HG03280 (cell line): ENCODE data around the gene GALNT18.

Experiments
- ATAC-seq: cut with Tn5 transposase; IDR thresholded peaks from one replicate; pipeline ENCODE4 v1.9.1; 2021; ENCODE audit warnings: mild to moderate bottlenecking, moderate library complexity; ENCODE audit not compliant: unreplicated experiment

GALNT18 gene

GRCh38 chr11:11391796-11392463, 229.9 kb downstream of the GALNT18 start:
- ATAC-seq = no peak

DNA sequence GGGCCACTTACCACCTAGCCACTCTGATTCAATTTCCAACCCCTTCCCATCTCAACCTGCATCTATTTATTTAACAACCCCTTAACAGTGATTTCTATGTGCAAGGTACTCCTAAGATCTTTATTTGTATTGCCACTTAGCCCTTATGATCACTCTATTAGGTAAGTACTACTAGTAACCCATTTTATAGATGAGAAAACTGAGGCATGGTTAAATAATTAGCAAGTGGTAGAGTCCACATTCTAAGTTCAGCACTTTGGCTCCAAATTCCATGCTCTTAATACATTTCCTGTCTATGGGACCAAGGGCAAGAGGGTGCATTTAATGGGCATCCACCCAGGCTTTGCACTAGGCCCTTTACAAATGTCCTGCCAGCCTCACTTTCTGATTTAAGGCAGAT, 230.6 kb downstream of the GALNT18 start:
- ATAC-seq = no peak

- no peak for ATAC-seq
These were observed 231.6 kb downstream of the GALNT18 start for GRCh38 chr11:11390068-11390771.

DNA sequence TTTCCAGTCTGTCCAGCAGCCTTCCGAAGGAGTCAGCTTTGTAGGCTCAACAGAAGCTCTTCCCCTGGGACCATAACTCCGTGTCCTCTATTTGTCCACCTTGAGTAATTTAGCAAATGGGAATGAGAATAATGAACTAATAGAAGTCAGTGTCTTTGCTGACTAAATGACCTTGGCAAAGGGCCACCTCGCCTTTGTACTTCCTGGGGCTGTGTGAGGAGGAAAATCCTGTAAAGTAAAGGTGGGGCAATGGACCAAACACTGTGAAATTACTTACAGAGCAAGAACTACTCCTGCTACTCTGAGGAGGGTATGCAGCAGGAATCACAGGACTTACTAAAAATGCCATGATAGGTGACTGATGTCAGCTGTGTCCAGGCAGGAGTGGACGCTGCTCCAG, 232.6 kb downstream of the GALNT18 start:
- ATAC-seq = no peak

DNA sequence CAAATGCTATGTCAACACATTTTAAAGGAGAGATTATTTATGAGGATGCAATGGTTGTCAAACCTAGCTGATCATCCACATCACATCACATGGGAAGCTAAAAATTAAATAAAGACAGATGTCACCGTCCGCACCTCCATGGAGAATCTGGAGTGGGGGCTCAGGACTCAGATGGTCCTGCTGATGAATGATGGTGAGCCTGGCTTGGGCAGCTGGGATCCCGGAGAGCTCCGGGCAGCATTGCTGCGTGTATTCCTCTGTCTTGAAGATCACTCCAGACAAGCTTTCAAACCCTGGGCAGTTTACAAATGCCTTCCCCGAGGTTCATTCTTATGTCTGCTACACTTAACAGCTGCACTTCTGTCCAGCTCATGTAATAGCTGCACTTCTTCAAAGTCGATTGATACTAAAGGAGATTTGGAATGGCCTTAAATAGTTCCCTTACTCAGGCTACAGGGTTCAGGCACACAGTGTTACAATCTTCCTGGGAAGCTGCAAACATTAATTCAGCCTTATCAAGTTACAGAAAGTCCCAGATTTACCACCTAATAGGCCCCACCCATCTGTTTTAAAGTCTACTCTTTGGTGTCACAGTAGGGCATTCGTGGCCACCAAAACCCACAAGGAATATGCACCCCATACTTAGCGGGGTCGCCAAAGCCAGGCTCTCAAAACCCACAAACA, 234.0 kb downstream of the GALNT18 start:
- no peak for ATAC-seq

- ATAC-seq = no peak
These were observed 234.6 kb downstream of the GALNT18 start for GRCh38 chr11:11387207-11387606.

DNA sequence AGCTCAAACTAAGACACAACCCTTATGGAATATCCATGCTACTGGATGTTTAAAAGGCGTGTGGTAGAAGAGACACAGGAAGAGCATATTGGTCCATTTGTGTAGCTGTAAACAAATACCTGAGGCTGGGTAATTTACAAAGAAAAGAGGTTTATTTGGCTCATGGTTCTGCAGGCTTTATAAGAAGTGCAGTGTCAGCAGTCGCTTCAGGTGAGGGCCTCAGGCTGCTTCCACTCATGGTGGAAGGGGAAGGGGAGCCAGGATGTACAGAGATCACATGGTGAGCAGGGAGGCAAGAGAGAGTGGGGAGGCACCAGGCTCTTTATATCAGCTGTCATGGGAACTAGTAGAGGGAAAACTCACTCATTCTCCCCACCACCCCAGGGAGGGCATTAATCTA, 237.0 kb downstream of the GALNT18 start:
- ATAC-seq = no peak

DNA sequence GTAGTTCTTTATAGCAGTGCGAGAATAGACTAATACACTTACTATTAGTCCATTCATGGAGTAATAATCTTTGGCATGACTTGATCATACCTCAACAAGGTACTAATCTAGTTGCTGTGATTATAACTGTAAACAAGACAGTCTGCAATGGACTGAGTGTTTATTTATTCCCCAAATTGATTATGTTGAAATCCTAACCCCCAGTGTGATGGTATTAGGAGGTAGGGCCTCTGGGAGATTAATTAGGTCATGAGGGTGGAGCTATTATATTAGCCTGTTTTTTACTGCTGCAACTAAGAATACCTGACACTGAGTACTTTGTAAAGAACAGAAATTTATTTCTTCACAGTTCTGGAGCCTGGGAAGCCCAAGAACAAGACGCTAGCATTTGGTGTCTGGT, 237.8 kb downstream of the GALNT18 start:
- no peak for ATAC-seq

- no peak for ATAC-seq
These were observed 238.8 kb downstream of the GALNT18 start for GRCh38 chr11:11382858-11383532.

- no peak for ATAC-seq
These were observed 240.2 kb downstream of the GALNT18 start for GRCh38 chr11:11381471-11382105.

DNA sequence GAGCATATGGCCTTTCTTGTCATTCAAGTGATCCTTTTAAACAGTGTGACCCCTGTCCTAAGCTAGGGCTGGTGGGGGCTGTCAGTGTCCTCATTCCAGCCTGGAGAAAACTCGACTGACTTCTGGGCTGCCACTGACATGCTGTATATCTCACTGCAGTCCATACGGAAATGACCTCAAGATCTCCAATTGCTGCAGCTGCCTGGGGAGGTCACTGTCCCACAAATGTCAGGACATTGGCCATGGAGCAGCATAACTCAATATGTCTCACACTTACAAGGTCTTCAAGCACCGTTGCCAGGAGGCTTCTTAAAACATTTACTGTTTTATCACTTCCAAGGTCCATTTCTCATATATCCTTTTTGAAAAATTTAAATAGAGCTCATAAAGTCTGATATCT, 240.9 kb downstream of the GALNT18 start:
- ATAC-seq = no peak

GRCh38 chr11:11380340-11380739, 241.5 kb downstream of the GALNT18 start:
- no peak for ATAC-seq

- no peak for ATAC-seq
These were observed 242.1 kb downstream of the GALNT18 start for GRCh38 chr11:11379661-11380060.

GRCh38 chr11:11378184-11378940, 243.4 kb downstream of the GALNT18 start:
- no peak for ATAC-seq

DNA sequence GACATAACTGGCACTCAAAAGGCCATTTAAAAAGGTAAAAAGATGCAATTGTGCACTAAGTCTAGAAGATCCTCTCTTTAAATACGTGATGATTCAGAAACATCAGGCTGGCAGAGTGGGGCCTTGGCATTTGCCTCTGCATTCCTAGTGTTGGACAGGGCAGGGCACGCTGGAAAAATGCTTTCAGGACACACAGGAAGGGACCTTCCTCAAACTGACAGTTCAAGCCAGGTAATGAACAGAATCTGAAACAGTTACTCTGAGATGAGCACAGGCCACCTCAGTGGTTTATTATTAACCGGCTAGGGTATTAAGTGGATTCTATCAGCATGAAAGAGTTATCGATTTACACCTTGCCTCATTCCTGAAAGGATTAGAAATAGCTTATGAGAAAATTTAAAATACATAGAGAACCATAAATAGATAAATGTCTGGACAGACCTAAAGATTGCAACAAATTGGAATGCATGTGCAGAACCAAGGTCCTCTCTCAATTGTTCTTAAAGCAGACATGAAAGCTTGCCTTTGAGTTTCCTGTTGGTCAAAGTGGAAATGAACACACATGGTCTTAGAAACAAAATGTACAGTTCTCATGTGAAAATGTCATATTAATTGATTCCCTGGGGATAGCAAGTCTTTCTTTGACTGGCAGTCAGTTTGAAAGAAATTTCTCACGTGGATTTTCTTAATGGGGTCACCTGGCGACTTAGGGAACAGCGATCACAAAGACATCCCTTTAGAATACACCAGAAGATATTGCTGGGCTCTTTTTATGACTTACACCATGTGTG, 247.3 kb downstream of the GALNT18 start:
- no peak for ATAC-seq

DNA sequence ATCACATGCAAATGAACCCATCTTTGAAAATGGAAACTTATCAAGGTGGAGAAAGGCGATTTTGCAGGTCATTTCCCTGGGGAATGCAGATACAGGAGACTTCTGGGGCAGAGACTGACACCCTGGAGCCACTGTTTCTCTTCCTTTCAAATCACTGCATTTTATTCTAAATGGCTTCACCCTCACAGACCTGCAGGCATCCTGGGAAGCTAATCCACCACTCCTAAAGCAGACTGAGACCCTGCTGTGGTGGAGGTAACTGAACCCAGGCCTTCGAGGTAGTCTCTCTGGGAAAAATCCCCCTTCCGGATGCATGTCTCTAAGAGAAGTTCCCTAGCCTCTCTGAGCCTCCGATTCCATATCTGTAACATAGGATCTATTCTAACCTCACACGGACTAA, 247.9 kb downstream of the GALNT18 start:
- ATAC-seq = no peak

- no peak for ATAC-seq
These were observed 249.3 kb downstream of the GALNT18 start for GRCh38 chr11:11372461-11372860.

DNA sequence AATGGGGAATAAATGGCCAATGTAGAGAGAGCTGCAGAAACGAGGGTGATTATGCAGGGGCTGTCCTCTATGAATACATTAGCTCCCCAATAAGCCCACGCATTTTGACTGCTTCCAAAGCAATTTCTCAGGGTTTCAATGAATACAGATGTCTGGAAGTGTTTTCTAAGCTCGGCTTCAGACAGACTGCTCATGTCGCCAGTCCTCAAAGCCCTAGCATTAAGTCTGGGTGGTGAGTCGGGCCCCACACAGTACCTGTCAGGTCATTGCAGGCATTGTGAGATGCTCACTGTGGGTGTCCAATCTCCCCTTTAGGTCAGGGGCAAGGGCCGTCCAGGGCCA, 250.9 kb downstream of the GALNT18 start:
- no peak for ATAC-seq

DNA sequence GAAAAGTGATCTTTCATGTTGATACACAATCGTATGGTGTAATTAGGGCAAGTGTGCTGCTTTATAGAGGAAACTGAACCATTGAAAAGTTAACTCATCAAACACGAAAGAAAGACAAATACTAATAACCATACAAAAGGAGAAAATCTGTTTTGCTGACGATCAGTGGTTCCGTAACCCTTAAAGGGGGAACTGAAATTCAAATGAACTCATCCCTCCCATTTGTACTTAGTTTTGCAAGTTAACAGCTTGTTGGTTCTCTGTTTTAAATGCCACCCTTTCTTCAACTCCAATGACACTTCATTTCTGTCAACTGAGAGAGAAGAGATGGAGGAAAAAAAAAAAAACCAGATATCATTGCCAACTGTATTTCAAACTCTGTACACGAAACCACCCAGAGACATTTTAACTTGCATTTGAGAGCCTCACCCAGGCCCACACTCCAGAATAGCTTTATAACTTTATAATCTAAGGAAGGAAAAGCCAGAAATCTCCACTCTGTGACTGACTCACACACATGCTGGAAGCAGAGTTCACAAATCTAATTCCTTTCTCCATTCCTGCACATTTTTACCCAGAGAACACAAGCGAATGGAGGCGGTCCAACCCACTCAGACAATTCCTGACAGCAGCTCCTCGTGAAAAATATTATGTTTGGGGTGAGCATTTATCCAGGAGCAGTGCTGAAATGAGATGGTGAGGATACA, 251.4 kb downstream of the GALNT18 start:
- no peak for ATAC-seq
